RPMI8226 (cell line): ENCODE results near the gene PXDN.

Experiments
- DNase-seq: peaks from one replicate; pipeline ENCODE4 v3.0.0-alpha.2; 2015

The PXDN gene

DNA sequence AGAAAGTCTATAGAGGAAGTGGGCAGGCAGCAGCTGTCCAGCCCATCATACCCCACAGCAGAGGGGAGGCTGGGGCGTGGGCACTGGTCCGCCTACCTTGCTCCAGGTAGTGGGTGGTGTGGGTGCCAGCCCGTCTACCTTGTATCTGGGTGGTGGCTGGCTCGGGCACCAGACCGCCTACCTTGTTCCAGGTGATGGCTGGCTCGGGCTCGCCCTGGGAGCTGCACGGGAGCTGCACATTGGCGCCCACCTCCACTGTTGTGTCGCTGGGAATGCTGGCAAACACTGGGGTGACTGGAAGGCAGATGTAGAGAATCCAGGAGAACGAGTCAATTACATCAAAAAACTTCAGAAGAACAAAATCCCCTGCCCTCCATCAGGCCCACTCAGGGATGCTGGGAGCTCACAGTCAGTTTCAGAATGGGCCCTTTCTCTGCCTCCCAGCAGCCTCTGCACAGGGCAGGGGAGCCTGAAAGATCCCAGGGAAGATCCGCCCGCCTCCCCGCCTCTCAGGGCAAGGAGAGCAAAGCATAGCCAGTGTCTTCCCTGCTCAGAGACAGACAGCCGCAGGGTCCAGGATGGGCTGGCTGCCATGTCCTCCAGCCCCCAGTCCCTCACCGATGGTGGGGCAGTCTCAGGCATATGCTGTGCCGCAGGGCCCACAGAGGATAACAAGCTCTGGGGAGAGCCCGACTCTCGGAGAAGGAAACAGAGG is 82.3 kb downstream of the PXDN start:
- DNase-seq: no peak

DNA sequence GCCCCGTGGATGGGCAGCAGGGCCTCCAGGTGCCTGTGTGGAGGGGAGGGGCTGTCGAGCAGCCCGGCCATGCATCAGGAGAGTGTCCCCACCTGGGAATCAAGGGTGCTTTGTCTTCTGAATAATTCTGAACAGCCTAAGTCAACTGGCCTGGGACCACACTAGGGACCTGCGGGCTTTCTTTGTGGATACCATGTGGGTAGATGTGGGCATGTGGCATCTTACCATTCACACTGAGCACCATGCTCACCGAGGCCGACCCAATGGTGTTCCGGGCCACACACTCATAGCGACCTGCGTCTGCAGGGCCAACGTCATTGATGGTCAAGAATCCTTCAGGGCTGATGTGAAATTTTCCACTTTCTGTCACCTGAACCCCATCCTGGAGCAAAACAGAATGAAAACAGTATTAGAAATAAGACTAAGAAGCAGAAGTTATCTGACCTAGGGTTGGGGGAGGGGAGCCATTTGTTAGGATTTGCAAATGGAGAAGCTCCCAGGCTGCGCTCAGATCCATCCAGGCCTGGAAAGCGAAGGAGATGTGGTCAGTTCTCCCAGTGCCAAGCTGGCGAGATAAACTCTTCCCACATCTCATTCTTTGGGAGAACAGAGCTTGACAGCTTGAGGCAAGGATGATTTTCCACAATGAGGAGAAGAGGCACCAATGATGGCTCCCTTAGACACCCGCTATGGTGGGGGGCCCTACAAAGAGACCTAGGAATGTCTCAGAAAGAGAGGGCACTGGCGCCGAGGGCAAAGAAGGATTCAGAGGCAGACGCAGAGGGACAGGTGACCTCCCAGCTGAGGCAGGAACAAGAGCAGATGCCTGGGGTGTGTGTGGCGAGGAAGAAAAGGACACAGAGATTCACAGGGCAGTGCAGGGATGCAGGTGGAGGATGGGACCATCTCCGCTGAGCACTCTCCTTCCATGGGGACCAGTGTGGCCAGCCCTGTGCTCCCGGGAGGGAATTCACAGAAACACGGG is 83.4 kb downstream of the PXDN start:
- DNase-seq: no peak

DNA sequence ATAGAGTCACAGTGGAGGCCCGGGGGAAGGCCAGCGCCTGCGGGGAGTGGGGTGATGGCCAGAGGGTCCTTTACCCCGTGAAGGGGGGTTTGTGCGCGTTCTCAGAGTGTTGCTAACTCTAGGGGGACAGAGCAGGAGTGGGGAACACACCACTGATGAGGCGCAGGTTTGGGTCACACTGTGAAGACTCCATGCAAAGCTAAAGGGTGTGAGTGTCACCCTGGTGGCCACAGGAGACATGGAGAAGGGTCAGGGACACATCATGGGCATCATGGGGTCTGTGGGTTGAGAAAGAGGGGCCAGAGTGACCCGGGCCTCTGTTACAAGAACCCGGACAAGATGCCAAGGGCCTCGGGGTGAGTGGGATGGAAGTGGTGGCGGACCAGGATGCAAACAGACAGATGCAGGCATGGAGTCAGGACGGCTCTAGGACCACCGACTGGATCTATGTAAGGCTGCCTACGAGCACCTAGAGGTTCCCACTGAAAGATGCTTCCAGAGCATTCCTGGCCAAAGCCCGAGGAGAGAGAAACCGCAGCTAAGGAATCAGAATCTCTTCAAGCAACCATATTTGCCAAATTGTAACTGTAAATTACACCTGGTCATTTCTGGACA is 84.3 kb downstream of the PXDN start:
- no peak for DNase-seq

DNA sequence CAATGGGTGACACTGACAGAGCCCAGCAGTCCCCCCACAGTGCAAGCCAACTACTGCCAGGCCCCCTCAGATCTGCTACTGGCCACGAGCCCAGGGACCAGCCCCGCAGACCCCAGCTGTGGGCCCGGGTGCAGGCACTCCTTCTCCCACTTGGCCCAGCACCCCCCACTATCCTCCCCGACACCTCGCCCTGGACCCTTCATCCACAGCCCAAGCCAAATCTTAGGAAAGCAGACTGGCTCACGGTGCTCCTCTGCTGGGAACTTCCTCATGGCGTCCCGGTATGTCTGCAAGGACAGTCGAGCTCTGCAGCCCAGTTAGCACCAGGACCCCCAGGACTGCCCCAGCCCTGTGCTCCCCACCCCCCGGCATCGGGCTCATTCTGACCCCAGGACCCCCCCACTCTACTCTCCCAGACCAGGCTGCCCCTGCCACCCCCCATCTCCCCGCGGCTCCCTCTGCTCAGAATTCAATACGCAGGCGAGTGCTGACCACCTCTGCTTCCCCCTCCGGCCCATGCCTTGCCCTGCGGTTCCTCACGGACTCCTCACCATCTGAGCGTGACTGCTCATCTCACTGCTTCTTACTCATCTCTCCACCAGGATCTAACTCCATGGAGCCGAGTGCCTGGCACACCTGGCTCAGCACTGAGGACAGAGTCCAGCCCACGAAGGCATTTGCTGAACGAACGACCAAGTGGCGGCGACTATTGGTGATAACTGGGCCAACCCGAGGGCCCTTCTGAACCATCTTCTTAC is 85.7 kb downstream of the PXDN start:
- DNase-seq: no peak

DNA sequence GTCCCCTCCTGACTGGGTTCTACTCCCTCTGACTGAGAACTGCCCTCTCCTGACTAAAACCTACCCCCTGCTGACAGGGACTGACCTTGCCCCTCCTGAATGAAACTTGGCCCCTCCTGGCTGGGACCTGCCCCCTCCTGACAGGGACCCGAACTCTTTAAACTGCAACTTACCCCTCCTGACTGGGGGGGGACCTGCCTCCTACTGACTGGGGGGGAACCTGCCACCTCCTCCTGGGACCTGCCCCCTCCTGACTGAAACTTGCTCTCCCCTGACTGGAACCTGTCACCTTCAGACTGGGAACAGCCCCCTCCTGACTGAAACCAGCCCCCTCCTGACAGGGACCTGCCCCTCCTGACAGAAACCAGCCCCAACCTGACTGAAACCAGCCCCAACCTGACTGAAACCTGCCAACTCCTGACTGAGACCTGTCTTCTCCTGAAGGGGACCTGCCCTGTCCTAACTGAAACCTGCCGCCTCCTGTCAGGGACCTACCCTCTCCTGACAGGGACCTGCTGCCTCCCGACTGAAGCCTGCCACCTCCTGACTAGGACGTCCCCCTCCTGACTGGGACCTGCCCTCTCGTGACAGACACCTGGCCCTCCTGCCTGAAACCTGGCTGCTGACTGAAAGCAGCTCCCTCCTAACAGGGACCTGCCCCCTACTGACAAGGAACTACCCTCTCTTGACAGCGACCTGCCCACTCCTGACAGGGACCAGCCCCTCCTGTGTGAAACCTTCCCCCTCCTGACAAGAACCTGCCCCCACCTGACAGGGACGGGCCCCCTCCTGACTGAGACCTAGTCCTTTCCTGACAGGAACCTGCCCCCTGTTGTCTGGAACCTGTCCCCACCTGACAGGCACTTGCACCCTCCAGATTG is 87.1 kb downstream of the PXDN start:
- DNase-seq: peak; percentile 49

DNA sequence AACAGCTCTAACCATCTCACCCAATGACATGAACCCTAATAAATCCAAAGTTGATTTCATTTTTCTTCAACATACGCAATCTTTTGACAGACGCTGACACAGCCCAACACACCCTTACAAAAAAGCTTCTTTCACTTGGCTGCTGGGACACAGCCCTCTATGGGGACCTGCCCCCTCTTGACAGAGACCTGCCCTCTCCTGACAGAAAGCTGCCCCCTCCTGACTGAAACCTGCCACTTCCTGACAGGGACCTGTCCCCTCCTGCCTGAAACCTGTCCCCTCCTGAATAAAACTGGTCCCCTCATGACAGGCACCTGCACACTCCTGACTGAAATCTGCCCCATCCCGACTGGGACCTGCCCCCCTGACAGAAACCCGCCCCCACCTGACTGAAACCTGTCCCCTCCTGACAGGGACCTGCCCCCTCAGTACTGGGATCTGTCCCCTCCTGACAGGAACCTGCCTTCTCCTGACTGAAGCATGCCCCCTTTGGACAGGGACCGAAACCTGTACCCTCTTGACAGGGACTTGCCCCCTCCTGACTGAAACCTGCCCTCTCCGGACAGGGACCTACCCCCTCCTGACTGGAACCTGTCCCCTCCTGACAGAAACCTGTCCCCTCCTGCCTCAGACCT is 87.9 kb downstream of the PXDN start:
- peak; percentile 46 for DNase-seq

DNA sequence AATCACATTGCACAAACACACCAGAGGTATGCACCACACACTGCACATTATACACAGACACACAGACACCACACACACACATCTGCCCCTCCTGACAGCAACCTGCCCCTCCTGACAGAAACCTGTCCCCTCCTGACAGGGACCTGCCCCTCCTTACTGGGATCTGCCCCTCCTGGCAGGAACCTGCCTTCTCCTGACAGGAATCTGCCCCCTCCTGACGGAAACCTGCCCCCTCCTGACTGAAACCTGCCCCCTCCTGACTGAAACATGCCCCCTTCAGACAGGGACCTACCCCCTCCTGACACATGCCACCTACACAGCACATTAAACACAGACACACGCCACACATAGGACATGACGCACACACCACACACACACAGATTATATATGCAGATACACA is 88.9 kb downstream of the PXDN start:
- DNase-seq: no peak

DNA sequence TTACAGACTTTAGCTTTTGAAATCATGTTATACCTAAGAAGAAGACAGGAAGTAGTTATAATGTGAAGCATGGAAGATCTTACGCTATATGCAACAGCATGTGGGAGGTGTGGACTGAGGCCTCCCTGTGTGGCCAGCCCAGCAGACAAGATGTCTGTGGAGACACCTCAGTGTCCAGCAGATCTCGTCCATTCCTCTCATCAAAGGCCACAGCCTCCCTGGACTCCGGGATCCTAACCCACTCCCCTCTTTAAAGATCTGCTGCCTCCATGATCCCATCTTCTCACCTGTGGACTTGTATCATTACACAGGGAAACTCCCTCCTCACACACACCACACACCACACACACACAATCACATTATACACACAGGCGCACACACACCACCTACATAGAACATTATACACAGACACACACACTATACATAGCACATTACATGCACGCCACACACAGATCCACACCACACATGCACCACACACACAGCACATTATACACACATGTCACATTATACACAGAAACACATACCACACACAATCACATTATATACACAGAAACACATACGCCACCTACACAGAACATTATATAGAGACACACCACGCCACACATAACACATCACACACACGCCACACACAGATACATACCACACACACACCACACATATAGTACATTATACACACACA is 89.5 kb downstream of the PXDN start:
- no peak for DNase-seq

DNA sequence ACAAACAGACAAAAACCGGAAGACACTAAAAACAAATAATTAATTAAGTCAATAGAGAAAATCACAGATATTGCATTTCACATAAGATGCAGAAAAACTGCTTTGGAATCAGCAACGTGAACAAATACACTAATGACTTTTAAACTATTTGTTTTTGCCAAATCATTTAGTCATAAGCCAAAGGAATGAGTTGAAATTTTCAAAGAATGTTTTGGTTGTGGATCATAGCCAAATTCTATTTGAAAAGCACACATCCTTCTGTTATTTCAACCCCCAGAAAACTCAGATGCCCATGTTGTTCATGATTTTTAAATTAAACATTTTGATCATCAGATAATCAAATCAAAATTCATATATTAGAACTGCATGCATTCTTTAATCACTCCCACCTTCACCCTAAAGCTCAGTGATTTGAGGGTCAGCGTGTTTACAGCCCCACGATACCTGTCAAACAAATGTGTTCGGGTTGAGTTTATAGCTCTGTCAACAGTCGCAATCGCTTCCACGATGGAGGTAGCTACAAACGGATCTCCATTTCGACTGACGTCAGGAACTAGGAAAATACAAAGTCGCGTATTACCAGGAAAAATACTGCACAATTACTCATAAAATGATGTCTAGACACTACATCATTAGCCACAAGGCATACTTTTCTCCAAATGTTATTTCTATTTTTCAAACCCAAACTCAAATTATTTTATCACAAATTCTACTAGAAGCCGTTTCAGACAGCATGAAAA is 90.2 kb downstream of the PXDN start:
- no peak for DNase-seq

DNA sequence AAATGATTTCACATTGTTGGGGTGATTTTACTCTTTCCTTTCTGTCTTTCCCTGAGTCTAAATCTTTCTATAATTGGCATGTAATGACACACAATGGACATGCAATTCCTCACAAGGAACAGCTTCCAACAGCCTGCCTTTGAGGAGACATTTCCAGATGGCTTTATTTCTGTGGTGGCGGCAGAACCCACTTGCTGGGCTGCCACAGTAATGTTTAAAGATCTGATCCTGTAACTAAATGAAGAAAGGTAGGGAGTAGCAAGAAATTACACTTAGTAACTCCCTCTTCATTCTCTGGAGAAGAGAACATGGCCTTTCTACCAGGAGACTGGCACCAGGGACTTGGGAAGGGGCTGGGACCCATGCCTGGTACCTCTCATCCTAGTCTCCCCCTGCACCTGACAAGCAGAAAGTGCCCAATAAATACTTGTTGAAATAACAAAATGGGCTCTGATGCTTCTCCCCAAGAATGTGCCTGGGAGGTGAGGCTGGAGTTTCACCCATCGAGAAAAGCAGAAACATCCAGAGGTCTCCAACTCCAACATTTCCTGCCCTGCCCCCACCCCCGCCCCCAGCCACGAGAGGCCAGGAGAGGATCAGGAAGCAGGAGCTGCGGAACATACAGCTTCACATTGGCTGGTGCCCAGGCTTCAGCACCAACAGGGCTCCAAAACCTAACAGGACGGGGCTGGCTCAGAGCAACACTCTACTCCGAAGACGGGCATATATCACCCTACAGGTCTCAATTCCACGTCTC is 92.1 kb downstream of the PXDN start:
- no peak for DNase-seq

DNA sequence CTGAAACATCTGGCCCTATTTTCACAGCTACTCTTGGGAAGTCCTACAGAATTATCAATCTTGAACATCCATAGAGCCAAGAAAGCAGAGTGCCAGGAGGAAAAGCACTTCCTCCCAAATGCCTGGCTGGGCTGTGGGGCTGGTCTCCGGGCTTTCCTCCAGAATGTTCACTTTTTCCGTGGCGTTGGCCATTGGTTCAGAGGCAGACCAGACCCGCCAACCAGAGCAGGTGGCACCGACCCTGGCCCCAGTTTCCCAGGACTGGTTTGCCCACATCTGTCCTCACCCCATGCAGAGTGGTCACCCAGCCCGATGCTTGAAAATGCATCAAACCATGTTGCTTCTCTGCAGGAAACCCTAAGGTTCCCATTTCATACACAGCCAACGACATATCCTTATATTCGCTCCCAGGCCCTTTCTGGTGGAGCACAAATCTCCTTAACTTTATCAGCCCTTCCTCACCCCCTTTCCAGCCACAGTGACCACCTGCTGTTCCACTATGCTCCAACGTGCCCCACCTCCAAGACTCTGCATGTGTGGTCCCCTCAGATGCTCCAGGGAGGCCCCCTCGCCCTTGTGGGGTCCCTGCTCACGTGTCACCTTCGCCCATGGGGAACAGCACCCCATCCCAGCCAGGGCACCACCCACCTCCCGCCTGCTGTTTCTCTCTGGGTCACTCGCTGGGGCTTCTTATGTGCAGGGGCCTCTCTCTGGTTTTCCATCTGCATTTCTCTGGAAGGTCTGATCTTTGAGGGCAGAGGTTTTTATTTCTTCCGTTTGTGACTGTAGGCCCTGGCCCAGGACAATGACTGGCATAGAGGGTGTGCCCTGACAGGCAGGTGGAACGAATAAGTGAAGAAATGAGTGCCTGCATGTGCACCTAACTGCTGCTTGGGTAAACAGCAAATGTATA is 92.9 kb downstream of the PXDN start:
- DNase-seq: no peak

DNA sequence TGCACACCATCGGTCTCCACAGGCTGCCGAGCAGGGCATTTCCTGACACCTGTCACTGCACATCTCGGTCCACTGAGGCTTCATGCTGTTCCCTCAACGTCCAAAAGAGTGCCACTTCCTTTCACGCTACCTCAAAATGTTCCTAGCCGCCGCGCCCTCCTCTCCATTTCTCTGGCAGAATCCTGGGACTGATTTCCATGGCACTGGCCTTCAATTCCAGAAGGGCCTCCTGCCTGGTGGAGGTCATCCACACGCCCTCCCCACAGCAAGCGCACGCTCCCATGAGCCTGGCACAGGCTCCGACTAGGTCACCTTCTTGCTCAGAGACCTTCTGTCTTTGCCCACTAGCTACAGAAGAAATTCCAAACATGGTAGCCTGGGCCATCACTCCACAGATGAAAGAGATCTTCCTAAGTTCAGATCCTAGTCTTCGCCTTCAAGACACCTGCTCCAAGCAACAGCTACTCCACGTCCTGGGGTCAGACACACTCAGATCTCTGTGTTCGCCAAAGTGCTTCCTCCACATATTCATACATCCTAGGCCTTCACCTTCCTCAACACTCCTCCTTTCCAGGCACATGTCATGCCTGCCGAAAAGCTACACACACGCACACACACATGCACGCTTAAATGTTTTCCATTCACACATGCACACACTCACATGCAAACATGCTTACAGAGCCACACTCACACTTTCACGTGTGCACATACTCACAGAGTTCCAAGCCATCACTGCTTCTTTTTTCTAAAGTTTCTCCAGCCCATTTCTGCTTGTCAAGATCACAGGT is 94.0 kb downstream of the PXDN start:
- no peak for DNase-seq

DNA sequence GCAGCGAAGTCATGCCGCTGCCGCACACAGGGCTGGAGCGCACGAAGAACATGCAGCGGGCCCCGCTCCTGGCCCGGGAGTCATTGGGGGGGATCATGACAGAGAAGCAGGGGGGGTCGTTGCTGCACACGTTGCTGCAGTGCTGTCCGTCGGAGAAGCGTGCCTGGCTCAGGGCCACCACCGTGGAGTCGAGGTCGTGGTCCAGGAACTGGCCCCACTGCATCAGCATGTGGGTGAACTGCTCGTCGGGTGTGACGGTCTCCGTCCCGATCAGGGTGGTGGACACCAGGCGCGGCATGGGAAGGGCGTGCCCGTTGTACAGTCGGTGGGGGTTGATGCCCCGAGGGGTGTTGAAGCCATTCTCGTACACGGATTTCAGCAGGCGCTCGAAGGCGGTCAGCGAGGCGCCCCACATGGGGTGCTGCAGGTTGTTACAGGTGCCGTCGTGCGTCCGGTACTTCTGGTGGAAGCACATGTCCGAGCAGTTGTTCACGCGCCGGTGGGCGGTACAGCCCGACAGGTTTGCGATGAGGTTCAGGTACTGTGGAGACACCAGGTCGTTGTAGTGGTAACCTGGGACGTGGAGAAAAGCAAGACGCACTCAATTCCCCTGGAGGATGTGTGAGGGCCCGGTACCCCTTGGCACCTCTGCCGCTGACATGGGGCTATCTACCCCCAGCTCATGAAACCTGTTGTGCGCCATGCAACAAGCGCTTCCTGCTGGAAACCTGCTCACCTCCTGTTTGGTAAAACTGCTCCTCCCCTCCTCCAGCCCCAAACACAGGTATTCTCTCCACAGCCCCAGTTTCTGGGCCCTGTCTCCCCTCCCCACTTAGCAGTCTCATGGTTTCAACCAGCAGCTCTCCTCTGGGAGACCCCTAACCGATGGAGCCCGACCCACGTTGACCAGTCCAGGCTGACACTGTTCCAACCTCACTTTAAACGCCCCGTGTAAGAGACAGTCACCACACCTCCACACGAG is 94.9 kb downstream of the PXDN start:
- no peak for DNase-seq

DNA sequence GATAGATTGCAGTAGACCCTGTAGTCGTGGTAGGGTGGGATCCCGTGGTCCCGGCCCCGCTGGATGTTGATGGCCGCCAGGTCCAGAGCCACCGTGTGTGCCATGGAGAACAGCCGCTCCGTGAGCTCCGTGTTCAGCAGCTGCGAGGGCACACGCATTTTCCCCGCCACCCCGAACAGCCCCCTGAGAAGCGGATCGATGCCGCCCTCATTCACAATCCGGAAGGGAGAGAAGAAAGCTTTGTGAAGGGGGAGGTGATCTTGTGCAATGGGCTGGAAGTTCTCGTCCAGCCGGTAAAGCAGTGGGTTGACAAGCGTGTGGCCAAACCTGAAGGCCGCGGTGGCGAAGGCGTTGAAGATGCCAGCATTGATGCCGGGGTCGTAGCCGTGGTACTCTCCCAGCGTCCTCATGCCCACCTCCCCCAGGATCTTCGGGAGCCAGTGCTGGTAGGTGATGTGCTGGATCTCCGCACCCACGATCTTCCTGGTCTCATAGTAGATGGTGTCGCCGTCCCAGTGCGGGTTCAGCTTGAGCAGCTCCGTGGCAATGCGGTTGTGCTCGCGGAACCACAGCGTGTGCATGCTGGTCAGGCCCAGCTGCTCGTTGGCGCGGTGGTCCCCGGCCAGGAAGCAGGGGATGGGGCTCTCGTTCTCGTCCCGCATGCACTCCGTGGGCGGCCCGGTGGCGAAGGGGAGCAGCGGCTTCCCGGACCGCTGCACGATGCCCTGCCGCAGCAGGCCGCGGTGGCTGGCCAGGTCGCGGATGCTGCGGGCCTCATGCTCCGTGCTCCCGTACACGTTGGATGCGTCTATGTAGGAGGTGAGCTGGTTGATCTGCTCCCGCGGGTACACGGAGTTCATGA is 95.8 kb downstream of the PXDN start:
- DNase-seq: no peak
